Lower leg skin (tissue), 3 donors: Measurements from ENCODE around the gene LIPG.

Source experiments
- CTCF ChIP-seq, 3 donors: fragments of 450-650 bp; IDR thresholded peaks; one replicate each; pipeline ENCODE4 v1.5.1; 2016; ENCODE audit warnings: antibody characterized with exemption in 3 of 3, mild to moderate bottlenecking in 3 of 3, moderate library complexity in 2 of 3
- POLR2A ChIP-seq, 2 donors: fragments of 450-650 bp; IDR thresholded peaks; one replicate each; pipeline ENCODE4 v1.6.1; 2016 to 2017; ENCODE audit warnings: antibody characterized with exemption in 2 of 2, mild to moderate bottlenecking in 1 of 2, moderate library complexity in 1 of 2

GRCh38 chr18:49617329-49617695 lies 55.5 kb downstream of the LIPG start:
- TF ChIP-seq CTCF (IDR thresholded peaks at IDR 0.05) (no peak), POLR2A (IDR thresholded peaks at IDR 0.05) (no peak)
